GM18511 (cell line): ENCODE measurements around the gene IL16.

ENCODE experiments used
- ATAC-seq: cut with Tn5 transposase; IDR thresholded peaks from one replicate; pipeline ENCODE4 v1.9.1; 2021; ENCODE audit warnings: mild to moderate bottlenecking, moderate library complexity; ENCODE audit not compliant: unreplicated experiment

IL16 gene

GRCh38 chr15:81254277-81254915, 57.7 kb downstream of the IL16 start:
- no peak for ATAC-seq

GRCh38 chr15:81254916-81255290, 58.2 kb downstream of the IL16 start:
- no peak for ATAC-seq

GRCh38 chr15:81255315-81255957, 58.8 kb downstream of the IL16 start:
- no peak for ATAC-seq

- no peak for ATAC-seq
Measured at GRCh38 chr15:81255958-81256320, 59.3 kb downstream of the IL16 start.

- ATAC-seq, result no peak
Measured at GRCh38 chr15:81256916-81257315, 60.2 kb downstream of the IL16 start.

- no peak for ATAC-seq
Measured at GRCh38 chr15:81257435-81257834, 60.8 kb downstream of the IL16 start.

- ATAC-seq, result no peak
Measured at GRCh38 chr15:81258455-81258854, 61.8 kb downstream of the IL16 start.

GRCh38 chr15:81259760-81260298, 63.1 kb downstream of the IL16 start:
- ATAC-seq, result no peak

- no peak for ATAC-seq
Measured at GRCh38 chr15:81261172-81261811, 64.6 kb downstream of the IL16 start.

- no peak for ATAC-seq
Measured at GRCh38 chr15:81263477-81263876, 66.8 kb downstream of the IL16 start.

GRCh38 chr15:81264072-81264857, 67.6 kb downstream of the IL16 start:
- no peak for ATAC-seq

- ATAC-seq, result peak; percentile 53
Measured at GRCh38 chr15:81265256-81265943, 68.7 kb downstream of the IL16 start.

- peak; percentile 89 for ATAC-seq
Measured at GRCh38 chr15:81265944-81266775, 69.5 kb downstream of the IL16 start.

- no peak for ATAC-seq
Measured at GRCh38 chr15:81268340-81268739, 71.7 kb downstream of the IL16 start.

- ATAC-seq, result no peak
Measured at GRCh38 chr15:81268881-81269601, 72.4 kb downstream of the IL16 start.

- ATAC-seq, result no peak
Measured at GRCh38 chr15:81270188-81270587, 73.5 kb downstream of the IL16 start.

- no peak for ATAC-seq
Measured at GRCh38 chr15:81270781-81271491, 74.3 kb downstream of the IL16 start.

GRCh38 chr15:81271761-81272644, 75.3 kb downstream of the IL16 start:
- no peak for ATAC-seq
